HG02938 (cell line): Measurements from ENCODE around the gene F12.

Experiments used
- ATAC-seq: cut with Tn5 transposase; IDR thresholded peaks from one replicate; pipeline ENCODE4 v1.9.1; 2021; ENCODE audit warnings: mild to moderate bottlenecking, moderate library complexity; ENCODE audit not compliant: unreplicated experiment

Gene F12

DNA sequence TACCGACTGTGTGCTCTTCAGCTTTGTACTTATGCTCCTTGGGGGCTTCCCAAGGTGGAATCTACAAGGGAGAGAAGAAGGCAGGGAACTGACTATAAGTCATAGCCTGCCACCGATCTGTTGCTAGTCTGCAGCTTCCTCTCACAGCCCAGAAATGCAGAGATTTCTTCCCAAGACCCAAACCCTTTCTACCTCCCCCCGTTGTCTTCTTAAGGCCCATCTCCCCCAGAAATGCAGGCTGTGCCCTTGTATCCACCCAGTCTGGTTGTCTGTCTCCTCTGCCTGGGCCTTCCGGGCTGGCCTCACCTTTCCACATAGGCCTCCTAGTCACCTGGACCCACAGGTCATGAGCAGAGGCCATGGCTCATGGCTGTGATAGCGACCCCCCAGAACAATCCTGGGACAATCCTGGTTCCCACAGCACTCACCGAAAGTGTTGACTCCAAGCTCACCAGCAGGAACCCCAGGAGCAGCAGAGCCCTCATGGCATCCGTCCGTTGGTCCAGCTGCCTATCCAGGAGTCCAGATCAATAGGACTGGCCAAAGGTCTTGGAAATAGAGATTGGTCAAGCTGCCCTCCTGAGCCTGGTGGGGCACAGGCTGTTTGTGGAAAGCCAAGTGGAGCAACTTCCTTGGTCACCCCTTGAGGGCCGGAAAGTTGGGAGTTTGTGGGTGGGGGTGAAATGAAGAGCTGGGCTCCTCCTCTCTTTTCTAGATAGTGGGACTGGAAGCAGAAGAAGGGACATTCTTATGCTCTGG, at the start of gene F12:
Gene F12, minus strand, starts transcription at position 522 of the 759 bp plus-strand sequence. Its CDS starts 37 bp downstream, at position 485.
- ATAC-seq = no peak

DNA sequence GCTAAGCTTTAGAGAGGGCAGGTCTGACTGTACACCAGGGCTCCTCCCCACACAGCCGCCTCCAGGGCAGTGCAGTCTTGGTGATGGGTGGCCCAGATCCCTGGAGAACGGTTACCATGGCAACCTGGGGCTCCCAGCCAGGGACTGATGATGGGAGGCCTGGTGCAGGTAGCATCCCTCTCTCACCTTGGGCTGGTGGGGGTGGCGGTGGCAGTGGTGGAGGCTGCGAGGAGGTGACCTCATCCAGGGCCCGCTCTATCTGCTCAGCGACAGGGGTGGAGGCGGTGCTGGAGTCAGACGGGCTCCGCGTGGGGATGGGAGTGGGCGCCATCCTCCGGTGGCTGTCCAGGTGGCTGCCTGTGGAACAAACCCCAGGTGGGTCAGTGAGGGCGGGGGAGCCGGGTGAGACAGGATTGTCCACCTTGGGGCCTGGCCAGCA, 49.6 kb upstream of the F12 start:
- ATAC-seq = no peak

DNA sequence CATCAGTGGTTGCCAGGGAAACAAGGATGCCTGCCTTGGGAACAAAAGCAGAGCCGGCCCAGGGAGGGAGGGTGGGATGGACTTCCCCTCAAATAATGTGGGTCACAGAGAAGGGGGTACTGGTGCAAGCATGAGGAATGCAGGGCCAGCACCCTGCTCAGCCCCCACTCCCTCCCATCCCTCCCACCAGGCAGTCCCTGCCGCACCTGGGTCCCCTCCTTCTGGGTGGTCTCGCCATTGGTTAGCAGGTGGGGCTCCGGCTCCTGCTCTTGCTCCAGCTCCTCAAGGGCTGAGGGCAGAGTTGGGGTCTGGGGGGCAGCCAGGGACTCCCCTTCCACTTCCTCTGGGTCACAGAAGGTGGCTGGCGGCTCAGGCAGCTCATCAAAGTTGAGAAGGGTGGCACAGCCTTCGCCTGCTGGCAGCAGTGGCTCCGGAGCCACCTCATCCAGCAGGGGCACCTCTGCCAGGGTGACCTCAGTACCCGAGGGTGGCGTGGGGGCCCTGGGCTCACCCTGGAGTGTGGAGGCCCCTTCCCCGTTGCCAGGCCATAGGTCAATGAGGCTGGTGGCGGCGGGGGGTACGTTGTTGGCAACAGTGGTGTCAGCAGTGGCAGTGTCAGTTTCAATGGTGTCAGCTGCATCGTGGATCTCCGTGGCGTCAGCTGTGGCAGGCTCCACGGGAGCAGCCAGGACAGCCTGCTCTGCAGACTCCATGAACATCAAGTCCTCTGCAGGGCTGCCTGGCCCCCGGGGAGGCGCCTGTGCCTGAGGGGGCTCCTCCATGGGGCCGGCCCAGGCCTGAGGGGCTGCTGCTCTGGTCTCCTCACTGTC, 48.7 kb upstream of the F12 start:
- no peak for ATAC-seq

DNA sequence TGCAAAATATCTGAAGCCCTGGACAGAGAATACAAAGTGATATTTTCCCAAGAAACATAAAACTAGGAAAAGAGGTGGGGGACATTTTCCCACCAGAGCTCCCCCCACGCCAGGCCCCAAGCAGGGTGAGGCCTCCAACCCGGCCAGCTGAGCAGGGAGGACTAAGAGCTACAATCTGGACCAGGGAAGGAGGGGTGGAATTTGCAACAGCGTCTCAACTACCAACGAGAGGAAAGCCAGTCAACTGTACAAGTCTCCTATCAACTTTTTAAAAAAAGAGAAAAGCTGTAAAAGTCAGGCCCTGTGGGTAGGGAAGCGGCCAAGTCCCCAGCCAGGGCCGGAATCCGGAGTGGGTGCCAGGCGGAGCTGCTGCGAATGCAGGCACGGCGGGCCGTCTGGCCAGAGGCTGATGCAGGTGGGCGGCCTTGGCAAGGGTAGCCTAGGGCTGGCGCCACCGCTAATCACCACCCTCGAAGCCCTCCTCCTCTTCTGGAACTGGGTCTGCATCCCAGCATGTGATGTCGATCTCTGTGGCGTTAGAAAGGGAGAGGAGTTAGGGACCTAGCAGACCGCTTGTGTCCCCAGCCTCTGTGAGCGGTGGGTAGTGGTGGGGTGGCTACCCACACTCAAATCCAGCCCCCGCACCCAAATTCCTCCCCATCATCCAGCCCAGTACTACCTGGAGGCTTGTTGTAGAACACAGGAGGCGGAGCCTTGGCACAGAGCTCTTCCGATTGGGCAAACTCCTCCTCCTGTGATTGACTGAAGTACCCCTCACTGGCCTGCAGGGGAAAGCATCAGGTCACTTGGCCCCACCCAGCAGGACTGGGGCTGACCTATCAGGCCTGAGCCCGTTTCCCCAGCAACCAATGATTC, 47.9 kb upstream of the F12 start:
- peak; percentile 44 for ATAC-seq

DNA sequence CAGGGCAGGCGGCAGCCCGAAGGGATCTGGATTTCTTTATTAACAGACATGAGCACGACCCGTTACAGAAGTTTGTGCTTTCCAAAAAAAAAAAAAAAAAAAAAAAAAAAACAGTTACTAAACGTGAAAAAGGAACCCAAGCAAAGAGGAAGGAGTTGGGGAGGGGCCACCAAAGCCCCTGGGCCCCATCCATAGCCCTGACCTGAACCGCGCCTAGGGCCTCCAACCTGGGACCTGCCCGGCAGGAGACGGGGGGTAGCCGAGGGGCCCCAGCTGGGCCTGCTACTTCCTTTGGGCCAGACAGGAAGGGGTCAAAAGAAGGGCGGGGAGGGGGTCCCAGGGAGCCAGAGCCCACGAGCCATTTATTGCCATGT, 47.2 kb upstream of the F12 start:
- ATAC-seq = no peak

DNA sequence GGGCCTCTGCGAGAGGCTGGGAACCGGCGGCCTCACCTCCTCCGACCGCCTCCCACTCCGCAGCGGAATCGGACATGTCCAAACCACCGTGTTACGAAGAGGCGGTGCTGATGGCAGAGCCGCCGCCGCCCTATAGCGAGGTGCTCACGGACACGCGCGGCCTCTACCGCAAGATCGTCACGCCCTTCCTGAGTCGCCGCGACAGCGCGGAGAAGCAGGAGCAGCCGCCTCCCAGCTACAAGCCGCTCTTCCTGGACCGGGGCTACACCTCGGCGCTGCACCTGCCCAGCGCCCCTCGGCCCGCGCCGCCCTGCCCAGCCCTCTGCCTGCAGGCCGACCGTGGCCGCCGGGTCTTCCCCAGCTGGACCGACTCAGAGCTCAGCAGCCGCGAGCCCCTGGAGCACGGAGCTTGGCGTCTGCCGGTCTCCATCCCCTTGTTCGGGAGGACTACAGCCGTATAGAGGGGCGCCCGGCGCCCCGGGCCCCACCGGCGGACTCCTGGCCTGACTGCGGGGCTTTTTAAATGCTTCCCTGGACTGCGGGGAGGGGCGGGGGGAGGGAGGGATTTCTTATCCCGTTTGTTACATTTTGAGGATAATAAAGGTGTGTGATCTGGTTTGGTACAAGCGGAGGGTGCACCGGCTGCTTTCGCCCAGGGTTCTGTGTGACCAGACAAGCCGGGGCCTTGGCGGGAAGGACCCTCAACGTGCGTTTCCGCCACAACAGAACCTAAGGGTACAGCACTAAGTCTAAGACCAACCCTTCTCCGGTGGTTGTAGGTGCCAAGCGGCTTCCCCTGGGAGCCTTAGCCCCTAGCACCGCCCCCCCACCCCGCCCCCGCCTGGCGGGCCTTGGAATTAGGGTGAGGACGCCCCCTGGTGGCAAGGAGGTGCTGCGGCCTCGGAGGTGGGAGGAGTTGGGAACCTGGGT, 46.6 kb upstream of the F12 start:
- ATAC-seq = peak; percentile 10

DNA sequence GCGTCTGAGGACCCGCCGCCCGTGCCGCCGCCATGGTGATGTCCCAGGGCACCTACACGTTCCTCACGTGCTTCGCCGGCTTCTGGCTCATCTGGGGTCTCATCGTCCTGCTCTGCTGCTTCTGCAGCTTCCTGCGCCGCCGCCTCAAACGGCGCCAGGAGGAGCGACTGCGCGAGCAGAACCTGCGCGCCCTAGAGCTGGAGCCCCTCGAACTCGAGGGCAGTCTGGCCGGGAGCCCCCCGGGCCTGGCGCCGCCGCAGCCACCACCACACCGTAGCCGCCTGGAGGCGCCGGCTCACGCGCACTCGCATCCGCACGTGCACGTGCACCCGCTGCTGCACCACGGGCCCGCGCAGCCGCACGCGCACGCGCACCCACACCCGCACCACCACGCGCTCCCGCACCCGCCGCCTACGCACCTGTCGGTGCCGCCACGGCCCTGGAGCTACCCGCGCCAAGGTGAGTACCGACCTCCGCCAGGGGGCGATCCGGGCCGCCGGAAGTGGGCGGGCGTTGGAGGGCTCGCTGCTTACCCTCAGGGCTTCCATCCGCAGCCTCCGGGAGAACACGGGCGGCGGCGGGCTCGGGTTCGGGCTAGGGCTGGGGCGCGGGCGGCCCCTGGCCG, 45.8 kb upstream of the F12 start:
- ATAC-seq = peak; percentile 29

DNA sequence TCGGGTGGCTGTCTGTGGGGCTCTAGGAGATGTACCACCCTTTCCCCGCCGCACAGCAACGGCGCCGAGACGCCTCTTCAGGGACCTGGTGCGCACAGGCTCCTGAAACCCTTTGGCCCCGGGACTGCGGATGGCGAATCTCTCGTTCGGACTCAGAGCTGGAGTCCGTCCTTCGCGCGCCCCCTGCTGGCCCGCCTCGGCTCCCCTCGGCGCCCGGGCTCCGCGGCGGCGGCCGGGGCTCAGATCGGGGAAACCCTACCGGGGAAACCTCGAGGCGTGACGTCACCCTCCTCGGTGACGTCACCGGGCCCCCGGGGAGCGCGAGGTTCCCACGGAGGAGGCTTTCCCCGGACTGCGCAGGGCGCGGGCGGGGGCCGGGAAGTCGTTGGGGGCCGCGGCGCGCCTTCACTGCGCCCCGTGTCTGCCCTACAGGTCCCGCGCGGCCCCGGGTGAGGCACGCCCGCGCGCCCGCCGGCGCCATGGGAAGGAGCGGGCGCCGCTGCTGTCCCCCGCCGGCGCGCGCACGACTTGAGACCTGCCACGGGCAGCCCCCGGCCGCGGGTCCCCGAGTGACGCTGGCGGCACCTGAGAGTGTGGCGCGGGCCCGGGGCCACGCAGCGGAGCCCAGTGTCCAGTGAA, 45.2 kb upstream of the F12 start:
- ATAC-seq = peak; percentile 41

DNA sequence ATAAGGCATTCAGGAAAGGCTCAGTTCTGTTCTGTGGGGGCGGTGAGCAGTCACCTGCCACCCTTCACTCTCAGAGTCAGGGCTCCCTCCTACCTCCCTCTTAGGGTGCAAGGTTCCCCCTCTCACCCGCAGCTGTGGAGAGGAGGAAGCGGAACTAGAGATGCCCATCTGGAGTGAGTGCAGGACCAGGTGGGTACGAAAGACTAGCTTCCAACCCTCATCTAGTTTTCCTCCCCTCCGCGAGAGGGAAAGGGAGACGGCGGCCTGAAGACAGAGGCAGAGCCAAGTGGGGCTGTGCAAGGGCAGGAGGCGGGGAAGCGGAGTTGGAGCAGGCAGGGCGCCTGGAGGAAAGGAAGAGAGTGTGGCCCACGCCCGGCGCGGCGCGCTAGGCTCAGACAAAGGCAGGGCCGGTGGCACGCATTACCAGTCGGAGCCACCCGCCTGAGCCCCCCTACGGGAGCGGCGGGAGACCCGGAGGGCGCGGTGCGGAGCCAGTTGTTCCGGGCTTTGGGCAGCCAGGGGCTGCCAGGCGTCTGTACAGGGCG, 44.6 kb upstream of the F12 start:
- ATAC-seq = peak; percentile 2

DNA sequence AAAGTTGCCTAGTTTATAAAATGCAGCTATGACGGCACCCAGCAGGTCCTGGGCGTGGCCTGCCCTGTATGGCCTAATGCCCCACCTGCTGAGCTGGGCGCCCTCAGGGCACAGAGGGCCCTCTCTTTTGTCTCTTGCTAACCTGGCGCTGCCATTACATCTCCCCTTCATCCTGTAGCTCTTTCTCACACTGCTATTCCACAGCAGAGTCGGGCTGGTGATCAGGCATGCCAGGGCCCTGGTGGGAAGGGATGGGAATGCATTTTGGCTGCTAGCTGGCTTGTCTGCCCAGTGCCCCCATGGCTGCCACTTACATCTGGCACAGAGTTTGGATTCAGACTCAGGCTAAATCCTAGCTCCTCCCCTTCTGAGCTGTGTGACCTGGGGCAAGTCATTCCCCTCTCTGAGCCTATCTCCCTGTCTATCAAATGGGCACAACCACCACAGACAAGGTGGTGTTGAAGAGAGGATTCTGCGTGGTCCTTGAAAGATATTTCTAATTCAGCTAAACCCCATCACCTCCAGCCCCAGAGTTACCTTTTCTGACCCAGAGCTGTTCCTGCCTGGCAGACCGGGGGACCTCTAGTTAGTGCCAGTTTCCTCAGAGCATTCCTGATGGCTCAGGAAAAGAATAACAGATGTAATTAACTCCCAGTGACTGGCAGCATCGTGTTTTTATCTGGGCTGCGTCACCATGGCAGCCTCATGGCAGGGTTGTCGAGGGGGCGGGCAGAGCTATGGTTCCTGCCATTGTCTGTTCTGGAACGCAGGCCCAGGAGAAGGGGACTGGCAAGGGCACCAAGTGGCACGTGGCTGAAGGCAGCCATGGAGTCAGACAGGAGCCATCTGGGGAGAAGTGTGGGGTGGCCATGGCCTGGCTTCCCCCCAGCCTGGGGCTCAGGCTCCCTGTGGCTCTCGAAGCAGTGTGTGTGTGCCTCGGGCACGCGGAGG, 43.6 kb upstream of the F12 start:
- no peak for ATAC-seq

DNA sequence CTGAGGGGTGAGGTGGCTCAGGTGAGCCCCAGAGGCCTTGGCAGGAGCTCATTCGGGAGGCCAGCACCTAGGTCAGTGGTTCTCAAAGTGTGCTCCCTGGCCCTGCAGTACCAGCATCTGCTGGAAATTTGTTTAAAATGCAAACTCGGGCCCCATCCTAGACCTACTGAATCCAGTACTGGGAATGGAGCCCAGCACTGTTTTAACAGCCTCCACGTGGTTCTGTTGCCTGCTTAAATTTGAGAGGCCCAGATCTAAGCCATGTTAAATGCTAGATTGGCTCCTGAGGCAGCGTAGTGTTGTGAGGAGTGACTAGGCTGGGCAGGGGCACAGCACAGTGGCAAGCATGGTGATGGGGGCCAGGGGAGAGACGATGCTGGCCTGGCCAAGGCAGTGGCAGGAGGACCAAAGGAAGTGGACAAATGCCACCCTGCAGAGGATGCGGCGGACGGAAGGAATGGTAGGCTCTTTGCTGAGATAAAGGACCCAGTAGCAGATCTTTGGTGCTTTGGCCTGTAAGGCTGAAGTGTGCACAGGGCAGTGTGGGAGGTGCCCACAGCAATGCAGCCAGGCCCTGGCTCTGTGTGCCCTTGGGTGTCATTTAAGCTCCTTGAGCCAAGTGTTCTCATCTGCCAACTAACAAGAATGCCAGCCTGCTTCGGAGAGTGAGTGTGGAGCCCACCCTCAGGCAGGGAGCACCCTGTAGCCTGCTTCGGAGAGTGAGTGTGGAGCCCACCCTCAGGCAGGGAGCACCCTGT, 41.5 kb upstream of the F12 start:
- ATAC-seq = no peak

DNA sequence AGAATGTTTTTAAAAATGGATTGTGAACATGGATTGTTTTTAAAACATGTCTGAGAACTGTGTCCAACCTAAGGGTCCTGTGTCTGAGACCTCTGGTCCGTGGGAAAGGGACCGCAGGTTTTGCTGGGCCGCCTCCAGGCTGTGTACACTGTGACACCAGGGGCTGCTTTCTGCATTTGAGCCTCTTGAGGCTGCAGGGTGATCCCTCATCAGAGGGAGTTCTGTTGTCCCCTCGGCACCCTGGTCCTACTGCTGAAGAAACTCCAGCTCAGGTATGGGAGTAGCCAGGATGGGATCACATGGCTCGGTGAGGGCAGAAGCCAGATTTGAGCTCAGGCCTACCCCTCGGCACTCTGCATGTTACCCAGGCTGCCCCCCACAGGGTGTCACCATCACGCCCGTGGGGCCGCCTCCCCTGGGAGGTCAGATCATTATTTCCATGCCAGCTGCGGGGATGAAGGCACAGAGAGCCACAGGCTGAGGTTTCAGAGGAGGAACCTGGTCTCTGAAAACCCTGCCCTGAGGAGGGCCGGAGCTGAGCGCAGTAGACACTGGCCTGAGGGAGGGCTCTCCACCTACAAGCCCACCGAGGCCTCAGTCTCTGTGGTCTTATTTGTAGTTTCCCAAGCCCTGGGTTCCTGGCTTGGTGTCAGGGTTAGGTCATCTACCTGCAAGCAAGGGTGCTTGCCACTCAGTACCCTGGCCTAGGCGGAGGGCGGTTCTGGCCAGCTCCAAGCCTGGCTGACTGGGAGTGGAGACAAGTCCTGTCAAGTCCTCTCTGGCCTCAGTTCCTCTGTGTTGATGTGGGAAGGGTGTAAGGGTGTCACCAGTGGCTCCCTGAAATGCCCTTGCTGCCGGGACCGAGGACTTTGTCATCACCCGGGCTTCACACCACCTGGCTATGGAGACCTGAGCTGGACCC, 40.0 kb upstream of the F12 start:
- ATAC-seq = no peak

DNA sequence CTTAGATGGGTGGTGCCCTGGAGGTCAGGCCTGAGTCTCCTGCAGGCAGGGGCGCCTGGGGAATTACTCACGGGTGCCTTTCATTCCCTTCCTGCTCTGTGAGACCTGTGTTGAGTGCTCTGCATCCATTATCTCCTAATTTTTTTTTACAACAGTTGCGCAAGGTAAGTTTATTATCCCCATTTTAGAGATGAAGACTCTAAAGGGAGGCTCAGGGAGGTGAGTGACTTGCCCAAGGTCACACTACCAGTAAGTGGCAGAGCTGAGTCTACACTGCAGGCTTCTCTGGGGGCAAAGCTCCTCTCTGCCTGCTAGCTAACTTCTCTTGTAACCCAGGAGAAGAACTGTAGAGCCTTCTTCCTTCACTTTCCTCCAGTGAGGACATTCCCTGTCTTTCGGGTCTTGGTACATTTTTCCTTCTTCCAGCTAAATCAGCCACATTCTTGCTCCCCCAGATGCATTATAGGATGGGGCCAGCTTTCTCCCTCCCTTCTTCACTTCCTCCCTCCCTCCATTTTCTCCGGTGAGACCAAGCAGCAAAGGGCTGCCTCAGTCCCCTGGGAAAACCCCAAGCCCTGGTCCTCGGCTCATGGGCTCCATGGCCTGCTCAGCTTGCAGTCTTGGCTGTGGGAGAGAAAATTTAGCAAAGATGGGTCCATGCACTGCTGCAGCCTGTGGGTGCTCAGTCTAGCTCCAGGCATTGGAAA, 39.0 kb upstream of the F12 start:
- no peak for ATAC-seq

DNA sequence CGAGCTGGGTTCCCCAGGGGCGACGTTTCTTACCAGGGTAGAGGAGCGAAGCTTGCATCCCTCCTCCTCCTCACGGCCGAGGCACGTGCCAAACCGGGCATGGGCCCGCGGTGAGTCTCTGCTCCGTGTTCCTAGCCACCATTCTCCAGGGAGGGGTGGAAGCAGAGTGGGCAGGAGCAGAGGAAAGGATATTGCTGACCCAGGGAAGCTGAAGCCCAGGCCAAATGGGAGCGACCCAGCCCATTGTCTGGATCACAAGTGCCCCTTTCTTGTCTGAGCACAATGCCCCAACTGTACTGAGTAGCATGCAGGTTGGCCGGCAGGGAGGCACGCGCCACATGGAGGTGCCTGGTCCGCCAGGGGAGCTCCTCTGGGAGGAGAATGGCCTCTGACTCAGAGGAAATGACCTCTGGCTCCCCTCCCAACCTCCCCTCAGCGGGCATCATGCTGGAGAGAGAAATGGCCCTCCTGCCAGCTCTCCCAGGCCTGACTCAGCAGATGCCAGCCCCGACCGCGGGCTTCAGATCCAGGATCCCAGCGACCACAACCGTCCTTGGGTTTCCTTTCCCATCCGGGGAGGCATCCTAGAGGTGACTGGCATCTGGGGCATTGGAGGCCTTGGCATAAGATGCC, 38.4 kb upstream of the F12 start:
- no peak for ATAC-seq

DNA sequence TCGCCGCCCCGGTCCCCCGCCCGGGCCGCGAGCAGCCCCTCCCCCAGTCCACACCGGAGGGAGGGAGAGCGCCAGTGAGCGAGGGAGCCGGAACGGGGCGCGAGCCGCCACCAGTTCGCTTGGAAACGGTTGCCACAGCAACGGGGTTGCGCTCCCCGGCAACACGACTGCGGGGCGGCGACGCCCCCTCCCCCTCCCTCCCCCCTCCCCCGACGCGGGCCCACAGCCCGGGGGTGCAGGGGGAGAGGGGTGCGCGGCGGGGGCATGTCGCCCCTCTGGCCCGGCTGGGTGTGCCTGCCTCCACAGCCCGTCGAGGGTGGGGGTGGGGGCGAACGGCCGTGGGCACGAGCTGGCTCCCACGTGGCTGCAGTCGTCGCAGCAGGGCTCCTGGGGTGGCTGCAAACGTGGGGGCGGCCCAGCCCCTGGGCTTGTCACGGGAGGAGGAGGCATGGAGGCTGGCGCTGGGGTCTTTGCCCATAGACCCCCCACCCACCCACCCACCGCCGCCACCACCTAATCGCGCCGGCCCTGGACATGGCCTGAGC, 37.8 kb upstream of the F12 start:
- peak; percentile 40 for ATAC-seq
